ENCODE measurements around the gene DUSP14.

GRCh38 chr17:37493249-37494027, 3.7 kb downstream of the DUSP14 start:
- TF ChIP-seq SIN3A (IDR thresholded peaks at IDR 0.05; ENCODE audit: borderline replicate concordance, insufficient read depth, low read length) (no peak), REST (IDR thresholded peaks at IDR 0.05; ENCODE audit: insufficient read depth in 1 of 2, low read depth in 2 of 2, low read length in 2 of 2) (no peak), POLR2AphosphoS5 (IDR thresholded peaks at IDR 0.05; ENCODE audit: low read depth, low read length) (no peak), TAF1 (IDR thresholded peaks at IDR 0.05; ENCODE audit: borderline replicate concordance, insufficient read depth, low read length) (no peak)

Data from PFSK-1 (cell line).